K562 (cell line): ENCODE measurements around the gene ZNF785. TPM values are rescaled to one million over a fixed set of nuclear protein-coding genes. Genes with fewer than 3 reads are reported as not detected.

Source experiments
- ATF1 ChIP-seq, 2 experiments: fragments of 450-650 bp in 1 of 2; IDR thresholded peaks; 2 replicates each; pipeline ENCODE4 v1.6.1; 2016; ENCODE audit warnings: missing compliant biosample characterization in 1 of 2, missing genetic modification characterization in 1 of 2
- CAMTA2 ChIP-seq: fragments of 250-450 bp; sonication (Bioruptor Pico); conservative IDR thresholded peaks from 2 replicates; pipeline ENCODE4 v1.5.1; 2022
- FOXJ3 ChIP-seq: sonication (generic); formaldehyde crosslinking; IDR thresholded peaks from 2 replicates; pipeline ENCODE4 v1.4.0; 2020; ENCODE audit warnings: mild to moderate bottlenecking, missing genetic modification reagents
- HNRNPK ChIP-seq: fragments of 200-400 bp; formaldehyde crosslinking; IDR thresholded peaks from one replicate; pipeline ENCODE4 v1.6.1; 2018; ENCODE audit warnings: mild to moderate bottlenecking, low read depth, low read length; ENCODE audit not compliant: poor library complexity, severe bottlenecking
- KLF1 ChIP-seq: fragments of 450-650 bp; IDR thresholded peaks from 2 replicates; pipeline ENCODE4 v1.6.1; 2016; ENCODE audit warnings: missing genetic modification characterization, missing compliant biosample characterization
- NR3C1 ChIP-seq: sonication (generic); formaldehyde crosslinking; IDR thresholded peaks from 2 replicates; pipeline ENCODE4 v1.8.1; 2022; ENCODE audit warnings: missing genetic modification reagents
- RAD21 ChIP-seq, 2 experiments: fragments of 250-450 bp in 1 of 2; fragments of 450-650 bp in 1 of 2; sonication (Bioruptor Pico) in 1 of 2; formaldehyde crosslinking in 1 of 2; IDR thresholded peaks in 1 of 2; conservative IDR thresholded peaks in 1 of 2; 2 replicates each; pipeline versions ENCODE4 v1.4.0 to v1.8.0; 2020 to 2022; ENCODE audit warnings: mild to moderate bottlenecking in 2 of 2, moderate library complexity in 1 of 2
- RBM34 ChIP-seq: fragments of 200-400 bp; formaldehyde crosslinking; IDR thresholded peaks from 2 replicates; pipeline ENCODE4 v1.6.1; 2018; ENCODE audit warnings: low read length, borderline replicate concordance; ENCODE audit not compliant: insufficient read depth
- SP2 ChIP-seq: IDR thresholded peaks from 2 replicates; pipeline ENCODE4 v1.6.1; 2011; ENCODE audit warnings: mild to moderate bottlenecking, low read depth, low read length, moderate library complexity; ENCODE audit not compliant: poor library complexity, severe bottlenecking; ENCODE audit errors: extremely low read depth
- SREBF1 ChIP-seq: fragments of 150-350 bp; IDR thresholded peaks from 2 replicates; pipeline ENCODE4 v1.6.1; 2014; ENCODE audit warnings: antibody characterized with exemption, low read depth, low read length, borderline replicate concordance
- TAF1 ChIP-seq: IDR thresholded peaks from 2 replicates; pipeline ENCODE4 v1.6.1; 2011; ENCODE audit warnings: mild to moderate bottlenecking, low read length, moderate library complexity; ENCODE audit not compliant: insufficient read depth, control insufficient read depth, severe bottlenecking; ENCODE audit errors: extremely low read depth
- THRAP3 ChIP-seq: fragments of 450-650 bp; IDR thresholded peaks from 2 replicates; pipeline ENCODE4 v1.6.1; 2016; ENCODE audit warnings: mild to moderate bottlenecking, inconsistent platforms, borderline replicate concordance
- ZNF778 ChIP-seq: fragments of 450-650 bp; formaldehyde crosslinking; IDR thresholded peaks from 2 replicates; pipeline ENCODE4 v1.4.0; 2020; ENCODE audit warnings: mild to moderate bottlenecking, moderate library complexity
- polyA plus RNA-seq, 8 experiments: library from polyadenylated mRNA; depleted of rRNA in 4 of 8; stranded (reverse) in 5 of 8; unstranded in 3 of 8; fragments of >200 nt; fragmentation: Nextera tagmentation in 2 of 8; fragmentation: Illumina TruSeq in 1 of 8; extraction: Ambion mirVana in 2 of 8; extraction: Trizol in 1 of 8; gene quantifications; 2 replicates each; pipeline versions ENCODE4 v1.2.1 to v1.2.3, GENCODE V29; 2011 to 2014; ENCODE audit warnings: inconsistent platforms in 1 of 8, missing spikeins in 1 of 8
- total RNA-seq, 7 experiments: library from RNA; depleted of rRNA in 6 of 7; stranded (reverse); fragments of >200 nt in 6 of 7; fragmentation: Illumina TruSeq in 2 of 7; extraction: Trizol in 2 of 7; gene quantifications; 2 replicates each; pipeline versions ENCODE4 v1.2.1 to v1.2.3, GENCODE V29; 2011 to 2021; ENCODE audit warnings: low replicate concordance in 1 of 7
- TF ChIP-seq, protein P1 (sequence below): fragments of 150-350 bp; conservative IDR thresholded peaks from 2 replicates; pipeline ENCODE4 v1.6.1; 2014; ENCODE audit warnings: low read length
- TF ChIP-seq, protein P2 (sequence below): IDR thresholded peaks from 2 replicates; pipeline ENCODE4 v1.6.1; 2012; ENCODE audit warnings: low read depth, low read length, improper control_type of control experiment, borderline replicate concordance

Gene ZNF785
- total and polyA plus RNA-seq, 9 of the 15 experiments (the other 6 are each of a cell fraction or from before 2014, with no cell fraction given) = 0.64 to 11.0 (median 6.4) TPM

DNA sequence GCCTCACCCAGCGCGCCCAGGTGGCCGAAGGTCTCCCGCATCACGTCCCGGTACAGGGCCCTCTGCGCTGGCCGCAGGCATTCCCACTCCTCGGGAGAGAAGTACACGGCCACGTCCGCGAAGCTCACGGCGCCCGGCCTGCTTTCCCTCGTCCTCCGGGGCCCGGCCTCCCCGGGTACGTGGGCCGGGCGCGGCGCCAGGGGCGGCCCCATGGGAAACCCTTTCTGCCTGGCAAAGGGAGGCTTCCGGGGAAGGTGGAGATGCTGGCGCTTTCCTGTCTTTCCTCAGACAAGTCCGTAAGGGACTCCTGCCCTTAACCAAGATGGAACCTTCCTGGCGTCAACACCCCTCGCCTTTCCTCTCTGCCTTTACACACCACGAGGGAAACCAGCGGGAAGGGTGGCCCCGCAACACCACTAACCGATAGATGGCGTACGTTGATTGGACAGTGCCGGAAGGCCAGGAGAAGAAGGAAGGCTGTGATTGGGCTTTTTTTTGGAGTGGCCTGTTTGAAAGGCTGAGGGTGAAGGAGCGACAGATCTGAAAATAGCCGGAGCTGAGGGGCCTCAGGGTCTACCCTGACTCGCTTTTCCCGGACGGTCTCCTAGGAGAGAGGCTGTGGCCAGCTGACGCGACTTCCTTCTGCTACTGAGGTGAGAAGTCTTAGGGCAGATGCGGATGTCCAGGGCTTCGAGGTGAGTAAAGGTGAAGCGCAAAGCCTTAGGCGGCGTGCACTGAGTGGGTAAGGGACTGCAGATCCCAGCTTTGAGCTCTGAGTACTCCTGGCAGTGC lies at the start of gene ZNF785 (continued):
- TF ChIP-seq, protein P1, sequence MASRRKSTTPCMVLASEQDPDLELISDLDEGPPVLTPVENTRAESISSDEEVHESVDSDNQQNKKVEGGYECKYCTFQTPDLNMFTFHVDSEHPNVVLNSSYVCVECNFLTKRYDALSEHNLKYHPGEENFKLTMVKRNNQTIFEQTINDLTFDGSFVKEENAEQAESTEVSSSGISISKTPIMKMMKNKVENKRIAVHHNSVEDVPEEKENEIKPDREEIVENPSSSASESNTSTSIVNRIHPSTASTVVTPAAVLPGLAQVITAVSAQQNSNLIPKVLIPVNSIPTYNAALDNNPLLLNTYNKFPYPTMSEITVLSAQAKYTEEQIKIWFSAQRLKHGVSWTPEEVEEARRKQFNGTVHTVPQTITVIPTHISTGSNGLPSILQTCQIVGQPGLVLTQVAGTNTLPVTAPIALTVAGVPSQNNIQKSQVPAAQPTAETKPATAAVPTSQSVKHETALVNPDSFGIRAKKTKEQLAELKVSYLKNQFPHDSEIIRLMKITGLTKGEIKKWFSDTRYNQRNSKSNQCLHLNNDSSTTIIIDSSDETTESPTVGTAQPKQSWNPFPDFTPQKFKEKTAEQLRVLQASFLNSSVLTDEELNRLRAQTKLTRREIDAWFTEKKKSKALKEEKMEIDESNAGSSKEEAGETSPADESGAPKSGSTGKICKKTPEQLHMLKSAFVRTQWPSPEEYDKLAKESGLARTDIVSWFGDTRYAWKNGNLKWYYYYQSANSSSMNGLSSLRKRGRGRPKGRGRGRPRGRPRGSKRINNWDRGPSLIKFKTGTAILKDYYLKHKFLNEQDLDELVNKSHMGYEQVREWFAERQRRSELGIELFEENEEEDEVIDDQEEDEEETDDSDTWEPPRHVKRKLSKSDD = peak; percentile 39; the same call in 1 of the 2 replicates
- TF ChIP-seq NR3C1 (CRISPR knock-in tag) = peak; percentile 94
- TF ChIP-seq FOXJ3 = no peak
- TF ChIP-seq, protein P2, sequence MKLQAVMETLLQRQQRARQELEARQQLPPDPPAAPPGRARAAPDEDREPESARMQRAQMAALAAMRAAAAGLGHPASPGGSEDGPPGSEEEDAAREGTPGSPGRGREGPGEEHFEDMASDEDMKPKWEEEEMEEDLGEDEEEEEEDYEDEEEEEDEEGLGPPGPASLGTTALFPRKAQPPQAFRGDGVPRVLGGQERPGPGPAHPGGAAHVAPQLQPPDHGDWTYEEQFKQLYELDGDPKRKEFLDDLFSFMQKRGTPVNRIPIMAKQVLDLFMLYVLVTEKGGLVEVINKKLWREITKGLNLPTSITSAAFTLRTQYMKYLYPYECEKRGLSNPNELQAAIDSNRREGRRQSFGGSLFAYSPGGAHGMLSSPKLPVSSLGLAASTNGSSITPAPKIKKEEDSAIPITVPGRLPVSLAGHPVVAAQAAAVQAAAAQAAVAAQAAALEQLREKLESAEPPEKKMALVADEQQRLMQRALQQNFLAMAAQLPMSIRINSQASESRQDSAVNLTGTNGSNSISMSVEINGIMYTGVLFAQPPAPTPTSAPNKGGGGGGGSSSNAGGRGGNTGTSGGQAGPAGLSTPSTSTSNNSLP = no peak
- peak; percentile 65 for TF ChIP-seq TAF1
- TF ChIP-seq CAMTA2 = no peak
- TF ChIP-seq THRAP3 = no peak
- no peak for TF ChIP-seq ATF1 (CRISPR knock-in tag; IDR thresholded peaks at IDR 0.05)
- peak; percentile 90 for TF ChIP-seq ATF1 (tag; IDR thresholded peaks at IDR 0.05)
- no peak for TF ChIP-seq HNRNPK
- no peak for TF ChIP-seq SP2
- TF ChIP-seq KLF1 (tag) = peak; percentile 61; the same call in 1 of the 2 replicates
- TF ChIP-seq RAD21 (CRISPR knock-in tag; conservative IDR thresholded peaks at IDR 0.05 in 1 of 2, IDR thresholded peaks at IDR 0.05 in 1 of 2) = peak; percentile 13 to 31; a peak in 2 of 4 replicates
- no peak for TF ChIP-seq ZNF778
- no peak for TF ChIP-seq RBM34
- TF ChIP-seq SREBF1 = no peak
